Activated CD8-positive, alpha-beta memory T cell treated with anti-CD3 and anti-CD28 coated beads for 24 hours (primary cell): Measurements from ENCODE around the gene SUPT3H.
"Not testable (repeated sequence)": the region's sequence is repeated elsewhere in the genome, so short reads cannot be mapped to it uniquely, and the experiment has no call there.

Source experiments
- DNase-seq: peaks from one replicate; pipeline ENCODE4 v3.0.0-alpha.2; 2020

SUPT3H gene

GRCh38 chr6:44933108-44933507 is 444.6 kb downstream of the SUPT3H start:
- DNase-seq: no peak

- DNase-seq: no peak
Measured at GRCh38 chr6:44932651-44933091, 445.1 kb downstream of the SUPT3H start.

- no peak for DNase-seq
Measured at GRCh38 chr6:44931385-44931784, 446.3 kb downstream of the SUPT3H start.

- no peak for DNase-seq
Measured at GRCh38 chr6:44926556-44926955, 451.2 kb downstream of the SUPT3H start.

GRCh38 chr6:44925100-44925739 is 452.5 kb downstream of the SUPT3H start:
- DNase-seq: no peak

- DNase-seq: no peak
Measured at GRCh38 chr6:44923444-44923843, 454.3 kb downstream of the SUPT3H start.

- no peak for DNase-seq
Measured at GRCh38 chr6:44921798-44922197, 455.9 kb downstream of the SUPT3H start.

GRCh38 chr6:44920952-44921491 is 456.7 kb downstream of the SUPT3H start:
- no peak for DNase-seq

GRCh38 chr6:44918671-44919296 is 458.9 kb downstream of the SUPT3H start:
- DNase-seq: no peak

GRCh38 chr6:44917430-44917829 is 460.3 kb downstream of the SUPT3H start:
- no peak for DNase-seq

- DNase-seq: no peak
Measured at GRCh38 chr6:44915111-44915510, 462.6 kb downstream of the SUPT3H start.

- DNase-seq: no peak
Measured at GRCh38 chr6:44914141-44914540, 463.6 kb downstream of the SUPT3H start.

GRCh38 chr6:44906761-44907160 is 471.0 kb downstream of the SUPT3H start:
- no peak for DNase-seq

GRCh38 chr6:44900358-44900757 is 477.4 kb downstream of the SUPT3H start:
- DNase-seq: not testable (repeated sequence)

- DNase-seq: no peak
Measured at GRCh38 chr6:44898296-44898930, 479.3 kb downstream of the SUPT3H start.

GRCh38 chr6:44897316-44897715 is 480.4 kb downstream of the SUPT3H start:
- DNase-seq: no peak

GRCh38 chr6:44896701-44897100 is 481.0 kb downstream of the SUPT3H start:
- DNase-seq: no peak

- DNase-seq: no peak
Measured at GRCh38 chr6:44892579-44892978, 485.2 kb downstream of the SUPT3H start.

- DNase-seq: not testable (repeated sequence)
Measured at GRCh38 chr6:44879071-44879470, 498.7 kb downstream of the SUPT3H start.

GRCh38 chr6:44876638-44877037 is 501.1 kb downstream of the SUPT3H start:
- DNase-seq: not testable (repeated sequence)

- DNase-seq: no peak
Measured at GRCh38 chr6:44869321-44869897, 508.3 kb downstream of the SUPT3H start.

- DNase-seq: no peak
Measured at GRCh38 chr6:44868910-44869309, 508.8 kb downstream of the SUPT3H start.

GRCh38 chr6:44868335-44868668 is 509.4 kb downstream of the SUPT3H start:
- no peak for DNase-seq
